Osteoblast (primary cell): ENCODE measurements around the gene NFIB. TPM values are rescaled to one million over a fixed set of nuclear protein-coding genes. Genes with fewer than 3 reads are reported as not detected.

Experiments used
- DNase-seq: peaks from one replicate; pipeline ENCODE4 v3.0.0; 2011; ENCODE audit warnings: low spot score, mixed read lengths; ENCODE audit not compliant: insufficient read length; ENCODE audit errors: missing footprints
- H2AFZ ChIP-seq: 2 replicates; pipeline ENCODE4 v1.6.0; 2011; ENCODE audit warnings: mild to moderate bottlenecking, low read length
- H3K27ac ChIP-seq: 2 replicates; pipeline ENCODE4 v1.5.1; 2011; ENCODE audit warnings: mild to moderate bottlenecking, low read depth, low read length, moderate library complexity
- H3K27me3 ChIP-seq: 2 replicates; pipeline ENCODE4 v1.6.0; 2012; ENCODE audit warnings: mild to moderate bottlenecking, control low read depth, inconsistent platforms, low read length, moderate library complexity; ENCODE audit not compliant: insufficient read depth
- H3K36me3 ChIP-seq: 2 replicates; pipeline ENCODE4 v1.5.1; 2011; ENCODE audit warnings: mild to moderate bottlenecking, low read length, control low read depth, moderate library complexity; ENCODE audit not compliant: insufficient read depth
- H3K4me1 ChIP-seq: 2 replicates; pipeline ENCODE4 v1.5.1; 2011; ENCODE audit warnings: mild to moderate bottlenecking, low read length, control low read depth, moderate library complexity; ENCODE audit not compliant: insufficient read depth
- H3K4me2 ChIP-seq: 2 replicates; pipeline ENCODE4 v1.6.0; 2011; ENCODE audit warnings: mild to moderate bottlenecking, low read length; ENCODE audit not compliant: insufficient read depth
- H3K4me3 ChIP-seq: fragments of 200-600 bp; sonication (generic); 3 replicates; pipeline ENCODE4 v1.5.1; 2012; ENCODE audit warnings: mild to moderate bottlenecking, low read length, inconsistent platforms; ENCODE audit not compliant: insufficient read depth
- H3K79me2 ChIP-seq: 2 replicates; pipeline ENCODE4 v1.6.0; 2012; ENCODE audit warnings: mild to moderate bottlenecking, low read length, control low read depth, inconsistent platforms; ENCODE audit not compliant: insufficient read depth
- H3K9me3 ChIP-seq: 2 replicates; pipeline ENCODE4 v1.5.1; 2011; ENCODE audit warnings: low read depth, low read length, control low read depth
- H4K20me1 ChIP-seq: 2 replicates; pipeline ENCODE4 v1.6.0; 2012; ENCODE audit warnings: mild to moderate bottlenecking, low read length, control low read depth; ENCODE audit not compliant: insufficient read depth
- CTCF ChIP-seq: IDR thresholded peaks from 2 replicates; pipeline ENCODE4 v1.5.1; 2011; ENCODE audit warnings: mild to moderate bottlenecking, low read depth, low read length, moderate library complexity; ENCODE audit errors: extremely low read depth
- total RNA-seq: library from RNA; depleted of rRNA; stranded (reverse); fragments of >200 nt; gene quantifications from 2 replicates; pipeline ENCODE4 v1.2.3, GENCODE V29; 2012

The NFIB gene
- total RNA-seq, 1 donor = 21.0 TPM

- H3K79me2 ChIP-seq = peaks cover 56% of the 10 kb centered on the region
Measured at GRCh38 chr9:14294659-14295058, 19.3 kb downstream of the NFIB start.

GRCh38 chr9:14293801-14294200 is 20.1 kb downstream of the NFIB start:
- no peak overlapping the region for H3K4me3 ChIP-seq
- H3K36me3 ChIP-seq = no peaks in the 10 kb centered on the region
- H3K27me3 ChIP-seq = no peaks in the 10 kb centered on the region
- H2AFZ ChIP-seq = no peak overlapping the region
- no peak for DNase-seq
- H3K9me3 ChIP-seq = no peaks in the 10 kb centered on the region
- no peaks in the 10 kb centered on the region for H4K20me1 ChIP-seq
- TF ChIP-seq CTCF = no peak
- H3K4me1 ChIP-seq = no peaks in the 10 kb centered on the region
- no peak overlapping the region for H3K27ac ChIP-seq
- peaks cover 52% of the 10 kb centered on the region for H3K79me2 ChIP-seq
- no peak overlapping the region for H3K4me2 ChIP-seq

More at GRCh38 chr9:14294659-14295058, 19.3 kb downstream of the NFIB start:
- no peak for TF ChIP-seq CTCF
- H3K36me3 ChIP-seq = no peaks in the 10 kb centered on the region
- DNase-seq = no peak
- no peaks in the 10 kb centered on the region for H3K9me3 ChIP-seq
- no peak overlapping the region for H3K27ac ChIP-seq
- no peaks in the 10 kb centered on the region for H3K4me1 ChIP-seq
- no peaks in the 10 kb centered on the region for H3K27me3 ChIP-seq
- no peaks in the 10 kb centered on the region for H4K20me1 ChIP-seq
- H2AFZ ChIP-seq = no peak overlapping the region
- no peak overlapping the region for H3K4me2 ChIP-seq
- no peak overlapping the region for H3K4me3 ChIP-seq

- no peaks in the 10 kb centered on the region for H3K4me1 ChIP-seq
- no peaks in the 10 kb centered on the region for H3K9me3 ChIP-seq
- H3K27ac ChIP-seq = no peak overlapping the region
- no peaks in the 10 kb centered on the region for H3K36me3 ChIP-seq
- H3K27me3 ChIP-seq = no peaks in the 10 kb centered on the region
- no peaks in the 10 kb centered on the region for H4K20me1 ChIP-seq
- no peak for DNase-seq
- no peak overlapping the region for H2AFZ ChIP-seq
- no peak for TF ChIP-seq CTCF
- peaks cover 49% of the 10 kb centered on the region for H3K79me2 ChIP-seq
- no peak overlapping the region for H3K4me3 ChIP-seq
- no peak overlapping the region for H3K4me2 ChIP-seq
Measured at GRCh38 chr9:14292181-14292739, 21.7 kb downstream of the NFIB start.

GRCh38 chr9:14289916-14290315 is 24.0 kb downstream of the NFIB start:
- Histone ChIP-seq H3K79me2 (peaks cover 44% of the 10 kb centered on the region), H3K9me3 (no peaks in the 10 kb centered on the region), H3K4me2 (no peak overlapping the region), H3K4me1 (no peaks in the 10 kb centered on the region), H3K36me3 (no peaks in the 10 kb centered on the region), H3K27ac (no peak overlapping the region), H2AFZ (no peak overlapping the region), H4K20me1 (no peaks in the 10 kb centered on the region), H3K4me3 (no peak overlapping the region), H3K27me3 (no peaks in the 10 kb centered on the region)
- no peak for DNase-seq
- no peak for TF ChIP-seq CTCF
